Activated CD8-positive, alpha-beta memory T cell treated with anti-CD3 and anti-CD28 coated beads for 1 hour (primary cell): ENCODE data around the gene TIGD3.

ENCODE experiments used
- DNase-seq, 2 donors: peaks; one replicate each; pipeline ENCODE4 v3.0.0-alpha.2; 2020; ENCODE audit warnings: low read depth in 1 of 2; ENCODE audit errors: extremely low read depth in 1 of 2

TIGD3 gene

GRCh38 chr11:65389294-65389980 is 34.9 kb downstream of the TIGD3 start:
- no peak for DNase-seq

GRCh38 chr11:65390099-65390941 is 35.8 kb downstream of the TIGD3 start:
- DNase-seq = no peak

DNA sequence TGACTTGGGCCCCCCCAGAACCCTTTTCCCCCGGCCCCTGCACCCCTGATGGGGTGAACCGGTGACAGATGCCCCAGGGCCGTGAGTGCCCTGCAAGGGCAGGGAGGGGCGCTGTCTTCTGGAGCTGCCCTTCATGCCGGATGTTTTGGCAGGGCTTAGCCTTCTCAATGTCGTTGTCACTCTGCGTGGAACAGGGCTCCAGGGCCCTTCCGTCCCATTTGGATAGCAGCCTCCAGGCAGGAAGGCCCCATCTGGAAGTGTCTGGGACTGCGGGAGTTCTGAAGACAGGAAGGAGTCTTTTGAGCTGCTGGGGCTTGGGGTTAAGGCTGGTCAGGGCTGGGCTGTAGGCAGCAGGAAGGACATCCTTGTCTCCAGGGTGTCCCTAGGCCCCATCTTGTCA is 36.4 kb downstream of the TIGD3 start:
- DNase-seq = no peak

DNA sequence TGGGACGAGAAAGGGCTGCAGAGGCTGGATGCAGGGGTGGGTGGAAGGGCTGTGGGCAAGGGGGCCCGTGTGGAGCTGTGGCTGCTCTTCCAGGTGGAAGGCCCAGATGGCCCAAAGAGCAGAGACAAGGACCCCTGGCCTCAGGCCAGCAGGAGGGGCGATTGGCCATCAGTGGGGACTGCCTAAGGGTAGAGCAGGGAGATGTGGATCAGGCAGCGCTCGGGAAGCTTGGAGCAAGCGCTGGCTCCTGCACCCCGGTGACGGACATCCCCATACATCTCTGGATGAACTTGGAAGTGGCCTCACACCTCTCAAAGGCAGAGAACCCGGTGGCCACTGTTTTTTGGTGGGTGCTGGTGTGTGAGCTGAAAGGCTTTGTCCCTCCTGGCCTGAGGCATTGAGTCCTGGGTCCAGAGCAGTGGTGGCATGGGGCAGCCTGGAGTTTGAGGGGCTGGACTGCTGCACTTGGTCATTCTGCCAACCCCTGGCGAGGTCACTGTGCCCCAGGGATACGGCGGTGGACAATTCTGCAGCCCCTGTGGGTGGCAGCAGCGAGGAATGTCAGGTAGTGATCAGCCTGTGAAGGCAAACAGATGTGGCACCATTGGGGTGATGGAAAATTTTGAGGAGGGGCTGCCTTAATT is 37.8 kb downstream of the TIGD3 start:
- no peak for DNase-seq

DNA sequence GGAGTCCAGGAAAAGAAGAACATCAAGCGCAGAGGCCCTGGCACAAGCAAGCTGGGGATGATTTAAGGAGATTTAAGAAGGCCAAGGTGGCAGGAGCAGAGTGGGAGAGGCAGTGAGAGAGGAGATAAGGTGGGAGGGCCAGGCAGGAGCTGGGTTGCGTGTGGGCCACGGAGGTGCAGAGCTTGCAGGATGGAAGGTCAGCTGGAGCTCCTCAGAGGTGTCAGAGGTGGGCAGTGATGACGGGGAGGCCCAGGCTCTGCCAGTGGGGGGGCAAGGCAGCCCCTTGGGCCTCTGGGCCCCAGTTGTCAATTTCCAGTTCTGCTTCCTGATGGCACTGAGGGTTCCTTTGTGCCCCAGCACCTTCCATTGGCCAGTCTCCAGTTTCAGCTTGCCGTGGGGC is 38.3 kb downstream of the TIGD3 start:
- no peak for DNase-seq

GRCh38 chr11:65393513-65394079 is 39.0 kb downstream of the TIGD3 start:
- DNase-seq = no peak

DNA sequence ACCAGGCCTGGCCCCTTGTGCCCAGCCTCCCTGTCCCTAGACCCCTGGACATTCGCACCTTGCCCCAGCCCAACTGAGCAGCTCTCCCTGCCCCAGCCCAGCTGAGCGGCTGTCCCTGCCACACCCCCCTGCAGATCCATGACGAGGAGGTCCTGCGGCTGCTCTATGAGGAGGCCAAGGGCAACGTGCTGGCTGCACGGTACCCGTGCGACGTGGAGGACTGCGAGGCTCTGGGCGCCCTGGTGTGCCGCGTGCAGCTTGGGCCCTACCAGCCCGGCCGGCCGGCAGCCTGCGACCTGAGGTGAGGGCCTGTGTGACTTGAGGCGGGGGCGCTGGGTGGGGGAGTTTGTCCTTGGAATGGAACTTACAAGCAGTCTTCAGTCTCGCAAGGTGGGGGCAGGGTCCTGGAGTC is 39.6 kb downstream of the TIGD3 start:
- no peak for DNase-seq

DNA sequence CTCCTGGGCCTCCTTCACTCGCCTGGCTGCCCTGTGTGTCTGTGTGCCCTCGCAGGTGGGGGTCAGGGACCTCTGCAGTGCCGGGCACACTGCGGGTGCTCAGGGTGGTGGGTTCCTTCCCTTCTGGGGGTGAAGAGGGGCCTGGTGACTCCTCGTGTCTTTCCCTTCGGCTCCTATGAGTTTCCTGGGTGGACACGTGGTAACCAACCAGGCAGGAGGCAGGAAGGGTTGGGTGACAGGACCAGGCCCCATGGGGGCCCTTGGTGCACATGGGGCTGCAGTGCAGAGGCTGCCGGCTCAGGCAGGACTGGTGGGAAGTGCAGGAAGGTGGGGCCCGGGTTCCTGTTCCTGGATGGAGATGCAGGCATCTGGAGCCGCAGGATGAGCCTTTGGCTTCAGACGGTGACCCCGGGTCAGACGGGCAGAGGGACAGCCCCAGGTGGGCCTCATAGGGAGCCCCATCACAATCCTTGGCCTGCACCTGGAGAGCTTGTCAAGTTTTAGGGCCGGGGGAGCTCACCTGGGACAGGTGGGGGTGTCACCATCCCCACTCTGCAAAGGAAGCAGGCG is 41.5 kb downstream of the TIGD3 start:
- DNase-seq = no peak

- DNase-seq = no peak
These were observed 42.5 kb downstream of the TIGD3 start for GRCh38 chr11:65396769-65397745.

GRCh38 chr11:65398362-65398910 is 43.9 kb downstream of the TIGD3 start:
- no peak for DNase-seq

GRCh38 chr11:65399249-65399648 is 44.7 kb downstream of the TIGD3 start:
- no peak for DNase-seq

GRCh38 chr11:65399845-65400244 is 45.3 kb downstream of the TIGD3 start:
- DNase-seq = no peak

DNA sequence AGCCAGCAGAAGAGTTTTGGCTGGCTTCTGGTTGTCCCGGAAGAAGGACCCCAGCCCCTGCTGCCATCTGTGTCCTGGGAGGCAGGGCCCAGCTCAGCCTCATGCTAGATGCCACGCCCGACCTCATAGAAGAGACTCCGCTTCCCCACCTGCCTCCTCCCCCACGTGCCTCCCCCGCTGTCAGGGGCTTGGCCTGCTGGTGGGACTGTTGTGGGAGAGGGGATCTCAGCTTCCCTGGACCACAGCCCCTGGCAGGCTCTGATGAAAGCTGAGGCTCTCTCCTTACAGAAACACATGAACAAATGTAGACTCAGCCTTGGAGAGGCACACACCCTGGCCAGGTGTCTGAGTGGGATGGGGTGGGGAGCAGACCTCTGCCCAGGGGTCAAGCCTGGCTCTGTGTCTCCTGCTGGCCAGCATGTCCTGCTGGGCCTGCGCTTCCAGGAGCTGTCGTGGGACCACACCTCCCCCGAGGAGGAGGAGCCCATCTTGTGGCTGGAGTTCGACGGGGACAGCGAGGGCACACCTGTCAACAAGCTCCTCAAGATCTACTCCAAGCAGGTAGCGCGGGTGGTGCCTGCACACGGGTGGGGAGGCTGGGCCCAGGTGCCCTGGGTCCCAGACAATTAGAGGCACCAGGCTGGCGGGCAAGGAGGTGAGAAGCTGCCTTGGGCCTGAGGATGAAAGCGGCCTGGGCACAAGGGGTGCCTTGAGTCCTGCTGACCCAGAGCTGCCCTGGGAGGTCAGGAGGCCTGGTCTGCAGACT is 45.9 kb downstream of the TIGD3 start:
- no peak for DNase-seq

- DNase-seq = no peak
These were observed 46.7 kb downstream of the TIGD3 start for GRCh38 chr11:65401073-65401802.

DNA sequence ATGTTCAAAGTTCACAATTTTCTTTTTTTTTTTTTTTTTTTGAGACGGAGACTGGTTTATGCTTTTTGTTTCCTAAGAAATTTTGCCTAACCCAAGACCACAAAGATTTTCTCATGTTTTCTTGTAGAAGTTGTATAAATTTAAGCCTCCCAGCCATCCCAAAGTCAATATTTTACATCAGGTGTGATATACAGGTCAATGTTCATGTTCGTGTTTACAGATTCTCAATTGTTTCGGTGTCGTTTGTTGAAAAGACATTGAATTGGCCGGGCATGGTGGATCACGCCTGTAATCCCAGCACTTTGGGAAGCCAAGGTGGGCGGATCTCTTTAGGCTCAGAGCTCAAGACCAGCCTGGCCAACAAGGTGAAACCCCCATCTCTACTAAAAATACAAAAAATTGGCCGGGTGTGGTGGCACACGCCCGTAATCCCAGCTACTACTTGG is 47.3 kb downstream of the TIGD3 start:
- DNase-seq = no peak

DNA sequence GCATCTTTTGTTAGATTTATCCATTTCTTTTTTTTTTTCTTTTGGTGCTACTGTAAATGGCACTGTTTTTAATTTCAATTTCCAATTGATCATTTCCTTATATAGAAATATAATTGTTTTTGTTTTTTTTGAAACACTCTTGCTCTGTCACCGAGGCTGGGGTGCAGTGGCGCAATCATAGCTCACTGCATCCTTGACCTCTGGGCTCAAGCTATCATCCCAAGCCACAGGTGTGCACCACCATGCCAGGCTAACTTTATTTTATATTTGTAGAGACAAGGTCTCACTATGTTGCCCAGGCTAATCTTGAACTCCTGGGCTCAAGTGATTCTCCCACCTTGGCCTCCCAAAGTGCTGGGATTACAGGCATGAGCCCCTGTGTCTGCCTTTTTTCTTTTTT is 48.2 kb downstream of the TIGD3 start:
- no peak for DNase-seq

GRCh38 chr11:65403607-65404121 is 49.1 kb downstream of the TIGD3 start:
- DNase-seq = no peak

- no peak for DNase-seq
These were observed 49.7 kb downstream of the TIGD3 start for GRCh38 chr11:65404210-65404609.
